Epithelial cell of proximal tubule (primary cell): ENCODE results near the gene KCNA4. TPM values are rescaled to one million over a fixed set of nuclear protein-coding genes. Genes with fewer than 3 reads are reported as not detected.
A peak's percentile ranks its signal among the peaks of the same experiment; 100 is the strongest.

Experiments
- DNase-seq: peaks from one replicate; pipeline ENCODE4 v3.0.0-alpha.2; 2011; ENCODE audit warnings: low read depth
- H3K4me3 ChIP-seq: 2 replicates; pipeline ENCODE4 v1.5.1; 2011; ENCODE audit warnings: low read depth, mild to moderate bottlenecking, low read length
- total RNA-seq: library from RNA; depleted of rRNA; stranded (reverse); fragments of >200 nt; gene quantifications from 2 replicates; pipeline ENCODE4 v1.2.3, GENCODE V29; 2015
- TF ChIP-seq, protein P1 (sequence below): conservative IDR thresholded peaks from 2 replicates; pipeline ENCODE4 v1.5.1; 2012; ENCODE audit warnings: low read depth, mild to moderate bottlenecking, low read length

The KCNA4 gene
- total RNA-seq, 1 donor from 2014 or later = not detected

DNA sequence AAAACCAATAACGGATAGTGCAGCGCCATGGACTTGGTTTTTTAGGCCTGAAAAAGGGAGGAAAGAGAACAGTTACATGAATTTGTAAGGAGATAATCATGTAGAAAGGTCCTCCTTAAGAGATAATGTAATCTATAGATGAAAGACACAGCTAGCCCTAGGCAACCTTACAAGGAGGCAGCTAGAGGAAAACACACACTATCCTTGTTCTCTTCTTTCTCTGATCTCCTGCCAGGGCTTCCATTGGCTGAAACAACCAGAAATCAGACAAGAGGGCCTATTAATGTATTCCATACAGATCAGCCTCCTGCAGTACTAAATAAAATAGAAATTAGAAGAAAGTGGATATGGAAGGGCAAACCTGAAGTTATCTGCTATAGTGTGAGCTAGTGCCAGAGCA, 53.0 kb downstream of the KCNA4 start:
- TF ChIP-seq, protein P1, sequence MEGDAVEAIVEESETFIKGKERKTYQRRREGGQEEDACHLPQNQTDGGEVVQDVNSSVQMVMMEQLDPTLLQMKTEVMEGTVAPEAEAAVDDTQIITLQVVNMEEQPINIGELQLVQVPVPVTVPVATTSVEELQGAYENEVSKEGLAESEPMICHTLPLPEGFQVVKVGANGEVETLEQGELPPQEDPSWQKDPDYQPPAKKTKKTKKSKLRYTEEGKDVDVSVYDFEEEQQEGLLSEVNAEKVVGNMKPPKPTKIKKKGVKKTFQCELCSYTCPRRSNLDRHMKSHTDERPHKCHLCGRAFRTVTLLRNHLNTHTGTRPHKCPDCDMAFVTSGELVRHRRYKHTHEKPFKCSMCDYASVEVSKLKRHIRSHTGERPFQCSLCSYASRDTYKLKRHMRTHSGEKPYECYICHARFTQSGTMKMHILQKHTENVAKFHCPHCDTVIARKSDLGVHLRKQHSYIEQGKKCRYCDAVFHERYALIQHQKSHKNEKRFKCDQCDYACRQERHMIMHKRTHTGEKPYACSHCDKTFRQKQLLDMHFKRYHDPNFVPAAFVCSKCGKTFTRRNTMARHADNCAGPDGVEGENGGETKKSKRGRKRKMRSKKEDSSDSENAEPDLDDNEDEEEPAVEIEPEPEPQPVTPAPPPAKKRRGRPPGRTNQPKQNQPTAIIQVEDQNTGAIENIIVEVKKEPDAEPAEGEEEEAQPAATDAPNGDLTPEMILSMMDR = no peak
- no peak overlapping the region for H3K4me3 ChIP-seq
- DNase-seq = no peak

DNA sequence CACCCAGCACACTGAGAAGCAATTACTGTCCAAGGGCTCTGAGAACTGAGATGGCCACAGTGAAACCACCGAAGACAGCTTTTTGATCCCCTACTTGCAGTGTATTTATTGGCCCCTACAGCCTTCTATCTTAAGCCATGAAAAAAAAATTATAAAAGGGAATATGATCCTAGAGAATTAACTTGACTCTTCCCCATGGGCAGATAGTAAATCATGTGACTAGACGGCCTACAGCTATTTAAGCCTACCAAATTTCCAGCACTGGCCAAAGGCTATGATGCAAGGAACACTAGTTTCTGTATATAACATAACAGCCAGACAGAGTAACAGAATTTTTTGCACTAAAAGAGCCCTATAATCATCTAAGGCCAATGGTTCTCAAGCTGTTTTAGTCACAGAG, 53.8 kb downstream of the KCNA4 start:
- TF ChIP-seq, protein P1 = no peak
- DNase-seq = no peak
- H3K4me3 ChIP-seq = no peak overlapping the region

GRCh38 chr11:29962243-29962642, 54.6 kb downstream of the KCNA4 start:
- DNase-seq = no peak
- TF ChIP-seq, protein P1 = peak; percentile 45
- H3K4me3 ChIP-seq = no peak overlapping the region

Other genes starting within 250 kb of the KCNA4 start
- gene FSHB, start 214.0 kb upstream of the KCNA4 start, total RNA-seq = not detected in 2 replicates